ENCODE results near the gene MCOLN1. TPM values are rescaled to one million over a fixed set of nuclear protein-coding genes. Genes with fewer than 3 reads are reported as not detected.
A peak's percentile ranks its signal among the peaks of the same experiment; 100 is the strongest.

Gene MCOLN1
- total and polyA plus RNA-seq, 2 donors from 2014 or later, result 24.0 to 25.7 TPM

- Histone ChIP-seq H3K4me1 (ENCODE audit: control insufficient read depth in 2 of 3, insufficient read depth in 2 of 3, low read depth in 1 of 3, low read length in 3 of 3) (peaks cover 0 to 4% (median 0%) of the 10 kb centered on the region in 3 donors), H3K27me3 (ENCODE audit: control insufficient read depth, insufficient read depth, low read length) (no peaks in the 10 kb centered on the region), H3K4me3 (ENCODE audit: low read length in 3 of 3) (peak within 1 kb of the TSS; percentile 60 to 65 (median 64)), H3K36me3 (ENCODE audit: control insufficient read depth in 2 of 3, insufficient read depth in 3 of 3, low read length in 3 of 3) (no peaks in the 10 kb centered on the region), H3K9ac (ENCODE audit: low read length in 3 of 3) (peak within 1 kb of the TSS; percentile 56 to 75 (median 58)), H3K27ac (ENCODE audit: low read depth in 2 of 2, low read length in 2 of 2) (peak within 1 kb of the TSS; percentile 54 to 85), H3K9me3 (ENCODE audit: control insufficient read depth in 2 of 3, insufficient read depth in 1 of 3, low read length in 3 of 3) (no peaks in the 10 kb centered on the region)
- TF ChIP-seq, protein P1, sequence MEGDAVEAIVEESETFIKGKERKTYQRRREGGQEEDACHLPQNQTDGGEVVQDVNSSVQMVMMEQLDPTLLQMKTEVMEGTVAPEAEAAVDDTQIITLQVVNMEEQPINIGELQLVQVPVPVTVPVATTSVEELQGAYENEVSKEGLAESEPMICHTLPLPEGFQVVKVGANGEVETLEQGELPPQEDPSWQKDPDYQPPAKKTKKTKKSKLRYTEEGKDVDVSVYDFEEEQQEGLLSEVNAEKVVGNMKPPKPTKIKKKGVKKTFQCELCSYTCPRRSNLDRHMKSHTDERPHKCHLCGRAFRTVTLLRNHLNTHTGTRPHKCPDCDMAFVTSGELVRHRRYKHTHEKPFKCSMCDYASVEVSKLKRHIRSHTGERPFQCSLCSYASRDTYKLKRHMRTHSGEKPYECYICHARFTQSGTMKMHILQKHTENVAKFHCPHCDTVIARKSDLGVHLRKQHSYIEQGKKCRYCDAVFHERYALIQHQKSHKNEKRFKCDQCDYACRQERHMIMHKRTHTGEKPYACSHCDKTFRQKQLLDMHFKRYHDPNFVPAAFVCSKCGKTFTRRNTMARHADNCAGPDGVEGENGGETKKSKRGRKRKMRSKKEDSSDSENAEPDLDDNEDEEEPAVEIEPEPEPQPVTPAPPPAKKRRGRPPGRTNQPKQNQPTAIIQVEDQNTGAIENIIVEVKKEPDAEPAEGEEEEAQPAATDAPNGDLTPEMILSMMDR (IDR thresholded peaks at IDR 0.05; ENCODE audit: borderline replicate concordance, extremely low read depth, insufficient read depth), result no peak
- FAIRE-seq, result no peak
- peak; percentile 95 to 97 (median 96) for DNase-seq
- intact Hi-C loops (cut with DNase I), result no loop called here
Observed at GRCh38 chr19:7488736-7489353, 33.6 kb upstream of the MCOLN1 start, which contains the start of gene PEX11G. Gene PEX11G, minus strand, starts transcription at chr19:7489035. Its CDS starts 25 bp downstream, at chr19:7489010.

GRCh38 chr19:7489609-7490044 lies 32.8 kb upstream of the MCOLN1 start:
- Histone ChIP-seq H3K4me3 (ENCODE audit: low read length in 3 of 3) (peak overlapping the region in 2 of 3 donors; percentile 64 to 65), H3K4me1 (ENCODE audit: control insufficient read depth in 2 of 3, insufficient read depth in 2 of 3, low read depth in 1 of 3, low read length in 3 of 3) (peaks cover 4 to 6% (median 5%) of the 10 kb centered on the region in 3 donors), H3K27me3 (ENCODE audit: control insufficient read depth, insufficient read depth, low read length) (no peaks in the 10 kb centered on the region), H3K9me3 (ENCODE audit: control insufficient read depth in 2 of 3, insufficient read depth in 1 of 3, low read length in 3 of 3) (no peaks in the 10 kb centered on the region), H3K36me3 (ENCODE audit: control insufficient read depth in 2 of 3, insufficient read depth in 3 of 3, low read length in 3 of 3) (no peaks in the 10 kb centered on the region), H3K27ac (ENCODE audit: low read depth in 2 of 2, low read length in 2 of 2) (peak overlapping the region; percentile 40 to 85), H3K9ac (ENCODE audit: low read length in 3 of 3) (peak overlapping the region in 1 of 3 donors; percentile 8)
- DNase-seq (peak in 2 of 5 donors; percentile 17 to 44), FAIRE-seq (no peak)
- TF ChIP-seq, protein P1 (IDR thresholded peaks at IDR 0.05; ENCODE audit: borderline replicate concordance, extremely low read depth, insufficient read depth), result no peak
- intact Hi-C loops (cut with DNase I), result no loop called here

DNA sequence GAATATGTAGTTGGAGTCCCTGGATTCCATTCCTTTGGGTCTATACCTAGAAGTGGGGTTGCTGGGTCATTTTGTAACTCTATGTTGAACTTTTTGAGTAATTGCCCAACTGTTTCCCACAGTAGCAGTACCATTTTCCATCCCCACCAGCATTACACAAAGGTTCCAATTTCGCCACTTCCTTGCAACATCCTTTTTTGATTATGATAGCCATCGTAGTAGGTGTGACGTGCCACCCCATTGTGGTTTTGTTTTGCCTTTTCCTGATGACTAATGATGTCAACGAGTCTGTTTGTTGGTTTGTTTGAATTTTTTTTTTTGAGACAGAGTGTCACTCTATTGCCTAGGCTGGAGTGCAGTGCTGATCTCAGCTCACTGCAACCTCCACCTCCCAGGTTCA lies 30.3 kb upstream of the MCOLN1 start:
- DNase-seq (no peak), FAIRE-seq (no peak)
- no peaks in the 10 kb centered on the region for H3K9me3 ChIP-seq (ENCODE audit: control insufficient read depth in 2 of 3, insufficient read depth in 1 of 3, low read length in 3 of 3)
- H3K27ac ChIP-seq (ENCODE audit: low read depth in 2 of 2, low read length in 2 of 2), result no peak overlapping the region
- peaks cover 7 to 9% (median 8%) of the 10 kb centered on the region in 3 donors for H3K4me1 ChIP-seq (ENCODE audit: control insufficient read depth in 2 of 3, insufficient read depth in 2 of 3, low read depth in 1 of 3, low read length in 3 of 3)
- intact Hi-C loops (cut with DNase I), result no loop called here
- H3K9ac ChIP-seq (ENCODE audit: low read length in 3 of 3), result no peak overlapping the region
- no peaks in the 10 kb centered on the region for H3K36me3 ChIP-seq (ENCODE audit: control insufficient read depth in 2 of 3, insufficient read depth in 3 of 3, low read length in 3 of 3)
- TF ChIP-seq, protein P1 (IDR thresholded peaks at IDR 0.05; ENCODE audit: borderline replicate concordance, extremely low read depth, insufficient read depth), result no peak
- H3K27me3 ChIP-seq (ENCODE audit: control insufficient read depth, insufficient read depth, low read length), result no peaks in the 10 kb centered on the region
- no peak overlapping the region for H3K4me3 ChIP-seq (ENCODE audit: low read length in 3 of 3)
